EH (cell line): ENCODE data around the gene SMAD9.

Source experiments
- DNase-seq: peaks from one replicate; pipeline ENCODE4 v3.0.0-alpha.2; 2015; ENCODE audit warnings: low read depth

The SMAD9 gene

GRCh38 chr13:36862722-36863121, 57.3 kb downstream of the SMAD9 start:
- no peak for DNase-seq

GRCh38 chr13:36862002-36862685, 57.9 kb downstream of the SMAD9 start:
- DNase-seq = peak; percentile 28

- DNase-seq = no peak
Observed at GRCh38 chr13:36859259-36859658, 60.8 kb downstream of the SMAD9 start.

GRCh38 chr13:36858290-36858689, 61.7 kb downstream of the SMAD9 start:
- peak; percentile 66 for DNase-seq

- DNase-seq = no peak
Observed at GRCh38 chr13:36857253-36857652, 62.8 kb downstream of the SMAD9 start.

GRCh38 chr13:36850790-36851438, 69.1 kb downstream of the SMAD9 start:
- DNase-seq = peak; percentile 15

GRCh38 chr13:36848199-36848982, 71.6 kb downstream of the SMAD9 start:
- peak; percentile 4 for DNase-seq

- DNase-seq = no peak
Observed at GRCh38 chr13:36847606-36848005, 72.4 kb downstream of the SMAD9 start.

GRCh38 chr13:36841391-36841790, 78.6 kb downstream of the SMAD9 start:
- no peak for DNase-seq

GRCh38 chr13:36840718-36841250, 79.3 kb downstream of the SMAD9 start:
- DNase-seq = no peak

GRCh38 chr13:36839981-36840380, 80.1 kb downstream of the SMAD9 start:
- DNase-seq = no peak

- peak; percentile 16 for DNase-seq
Observed at GRCh38 chr13:36839281-36839680, 80.8 kb downstream of the SMAD9 start.

GRCh38 chr13:36837354-36838092, 82.5 kb downstream of the SMAD9 start:
- DNase-seq = no peak

- peak; percentile 5 for DNase-seq
Observed at GRCh38 chr13:36834299-36834698, 85.7 kb downstream of the SMAD9 start.

GRCh38 chr13:36831291-36831690, 88.7 kb downstream of the SMAD9 start:
- DNase-seq = no peak

GRCh38 chr13:36829753-36830152, 90.3 kb downstream of the SMAD9 start:
- no peak for DNase-seq

GRCh38 chr13:36822785-36823184, 97.3 kb downstream of the SMAD9 start:
- no peak for DNase-seq

GRCh38 chr13:36820222-36820621, 99.8 kb downstream of the SMAD9 start:
- DNase-seq = no peak

- peak; percentile 47 for DNase-seq
Observed at GRCh38 chr13:36819739-36820090, 100.3 kb downstream of the SMAD9 start.

GRCh38 chr13:36818804-36819738, 101.0 kb downstream of the SMAD9 start, which contains the start of gene RFXAP:
TSS of gene RFXAP (plus strand) at chr13:36819222. CDS start at chr13:36819358, 136 bp downstream.
- peak; percentile 86 for DNase-seq
